Ovary (tissue), 9 donors: ENCODE data around the gene GLYATL3. TPM values are rescaled to one million over a fixed set of nuclear protein-coding genes. Genes with fewer than 3 reads are reported as not detected.

Experiments used
- DNase-seq, 5 donors: peaks; one replicate each; pipeline ENCODE4 v3.0.0-alpha.2; 2019 to 2020
- H3K27ac ChIP-seq, 2 donors: fragments of 200-600 bp; one replicate each; pipeline versions ENCODE4 v1.5.1 to v1.8.0; 2019 to 2022
- H3K27me3 ChIP-seq: fragments of 200-600 bp; one replicate; pipeline ENCODE4 v1.8.0; 2022
- H3K36me3 ChIP-seq: fragments of 200-600 bp; sonication (generic); one replicate; pipeline ENCODE4 v1.5.1; 2019
- H3K4me1 ChIP-seq: one replicate; pipeline ENCODE4 v1.8.1; 2013; ENCODE audit warnings: mild to moderate bottlenecking, moderate library complexity; ENCODE audit not compliant: insufficient read depth
- H3K4me3 ChIP-seq: fragments of 200-600 bp; sonication (generic); one replicate; pipeline ENCODE4 v1.5.1; 2017
- H3K9me3 ChIP-seq, 2 donors: fragments of 200-600 bp in 1 of 2; sonication (generic) in 1 of 2; one replicate each; pipeline versions ENCODE4 v1.5.1 to v1.8.1; 2013 to 2019; ENCODE audit warnings: mild to moderate bottlenecking in 1 of 2, moderate library complexity in 1 of 2
- EP300 ChIP-seq: sonication (generic); formaldehyde crosslinking; IDR thresholded peaks from one replicate; pipeline ENCODE4 v1.6.1; 2017; ENCODE audit warnings: antibody characterized with exemption
- POLR2A ChIP-seq: fragments of 450-650 bp; IDR thresholded peaks from one replicate; pipeline ENCODE4 v1.6.1; 2017; ENCODE audit warnings: antibody characterized with exemption, mild to moderate bottlenecking, moderate library complexity
- WGBS, 3 donors: extraction: QIAGEN DNeasy Blood & Tissue Kit in 1 of 3; methylation state at CpG; one replicate each; pipeline versions ENCODE4 v1.1.5 to v1.1.7; 2013 to 2017; 5-methylcytosine and 5-hydroxymethylcytosine counted together
- intact Hi-C, 4 donors: fragments of 100-400 bp; cut with DNase I; formaldehyde crosslinking; loops; one replicate each; pipeline versions ENCODE4 v1.11.0 to v1.15.1; 2022 to 2023
- polyA plus RNA-seq, 2 donors: library from polyadenylated mRNA; stranded (reverse); fragments of 200-250 nt in 1 of 2; fragments of 350-450 nt in 1 of 2; fragmentation: Illumina TruSeq in 1 of 2; extraction: RNeasy Lipid Tissue Mini Kit (QIAGEN cat#74804) in 1 of 2; gene quantifications; one replicate each; pipeline ENCODE4 v1.2.3, GENCODE V29; 2013 to 2014
- total RNA-seq, 7 donors: library from RNA; depleted of rRNA in 2 of 7; stranded (reverse); fragments of >200 nt in 2 of 7; fragmentation: NEBNext Ultra II Directional in 3 of 7; extraction: Animal tissue kit (Norgen Biotek cat#: 25700) in 3 of 7; gene quantifications; one replicate each; pipeline versions ENCODE4 v1.1.0 to v1.2.4, GENCODE V29; 2016 to 2023
- TF ChIP-seq, protein P1 (sequence below), 3 donors: fragments of 450-650 bp in 2 of 3; fragments of 200-600 bp in 1 of 3; IDR thresholded peaks; one replicate each; pipeline versions ENCODE4 v1.5.1 to v1.8.0; 2016 to 2022; ENCODE audit warnings: antibody characterized with exemption in 3 of 3, mild to moderate bottlenecking in 1 of 3
- donor health status: DM: no; HTN: no; CAD: no; lungs with moderate emphysema.
- donor health status: DM: no; HTN: no; CAD: no.
- donor health status: Bipolar disorder and iron deficiency.
- donor health status: DM: yes; HTN: yes; CAD: no.
- donor health status: DM: no; HTN: no; CAD: no.
- donor health status: DM: yes; HTN: yes; CAD: no.

The GLYATL3 gene
- total and polyA plus RNA-seq, 9 donors = not detected

DNA sequence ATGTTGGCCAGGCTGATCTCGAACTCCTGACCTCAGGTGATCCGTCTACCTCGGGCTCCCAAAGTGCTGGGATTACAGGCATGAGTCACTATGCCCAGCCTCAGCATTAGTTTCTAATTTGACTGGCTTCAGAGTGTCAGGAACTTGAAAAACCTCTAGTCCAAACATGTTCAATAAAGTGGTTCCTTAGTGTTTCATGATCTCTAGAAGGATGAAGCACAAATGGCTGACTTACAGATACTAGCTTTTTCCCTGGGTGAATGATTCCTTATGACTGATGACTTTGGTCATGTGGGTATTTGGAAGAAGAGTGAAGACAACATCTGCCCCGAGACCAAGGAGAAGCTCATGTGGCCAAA is 16.4 kb downstream of the GLYATL3 start:
- no peaks in the 10 kb centered on the region for H3K9me3 ChIP-seq
- intact Hi-C loops = no loop called here
- no peak overlapping the region for H3K27ac ChIP-seq
- TF ChIP-seq, protein P1, sequence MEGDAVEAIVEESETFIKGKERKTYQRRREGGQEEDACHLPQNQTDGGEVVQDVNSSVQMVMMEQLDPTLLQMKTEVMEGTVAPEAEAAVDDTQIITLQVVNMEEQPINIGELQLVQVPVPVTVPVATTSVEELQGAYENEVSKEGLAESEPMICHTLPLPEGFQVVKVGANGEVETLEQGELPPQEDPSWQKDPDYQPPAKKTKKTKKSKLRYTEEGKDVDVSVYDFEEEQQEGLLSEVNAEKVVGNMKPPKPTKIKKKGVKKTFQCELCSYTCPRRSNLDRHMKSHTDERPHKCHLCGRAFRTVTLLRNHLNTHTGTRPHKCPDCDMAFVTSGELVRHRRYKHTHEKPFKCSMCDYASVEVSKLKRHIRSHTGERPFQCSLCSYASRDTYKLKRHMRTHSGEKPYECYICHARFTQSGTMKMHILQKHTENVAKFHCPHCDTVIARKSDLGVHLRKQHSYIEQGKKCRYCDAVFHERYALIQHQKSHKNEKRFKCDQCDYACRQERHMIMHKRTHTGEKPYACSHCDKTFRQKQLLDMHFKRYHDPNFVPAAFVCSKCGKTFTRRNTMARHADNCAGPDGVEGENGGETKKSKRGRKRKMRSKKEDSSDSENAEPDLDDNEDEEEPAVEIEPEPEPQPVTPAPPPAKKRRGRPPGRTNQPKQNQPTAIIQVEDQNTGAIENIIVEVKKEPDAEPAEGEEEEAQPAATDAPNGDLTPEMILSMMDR (IDR thresholded peaks at IDR 0.05) = no peak
- TF ChIP-seq EP300 = no peak
- no peak for TF ChIP-seq POLR2A
- H3K4me3 ChIP-seq = no peak overlapping the region
- DNase-seq = no peak
- no peaks in the 10 kb centered on the region for H3K27me3 ChIP-seq
- no peaks in the 10 kb centered on the region for H3K36me3 ChIP-seq
- no peaks in the 10 kb centered on the region for H3K4me1 ChIP-seq
- WGBS, 3 donors = 81 to 90% (median 86%) methylated on average over 4 of the region's 4 CpGs

DNA sequence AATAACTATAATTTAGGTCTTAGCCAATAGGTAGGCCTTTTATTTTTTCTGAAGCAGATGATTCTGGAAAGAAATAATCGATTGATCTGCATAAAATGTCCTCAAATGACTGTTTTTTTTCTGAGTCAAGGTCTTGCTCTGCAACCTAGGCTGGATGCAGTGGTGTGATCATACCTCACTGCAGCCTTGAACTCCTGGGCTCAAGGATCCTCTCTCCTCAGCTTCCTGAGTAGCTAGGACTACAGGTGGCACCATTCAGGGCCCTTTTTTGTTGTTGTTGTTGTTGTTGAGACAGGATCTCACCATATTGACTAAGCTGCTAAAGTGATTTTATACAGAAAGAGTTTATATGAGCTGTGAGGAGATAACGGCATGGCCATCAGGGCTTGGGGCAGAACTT is 18.2 kb downstream of the GLYATL3 start:
- H3K4me3 ChIP-seq = no peak overlapping the region
- H3K4me1 ChIP-seq = no peaks in the 10 kb centered on the region
- no peaks in the 10 kb centered on the region for H3K27me3 ChIP-seq
- TF ChIP-seq EP300 = no peak
- no peak for TF ChIP-seq POLR2A
- TF ChIP-seq, protein P1 (IDR thresholded peaks at IDR 0.05) = no peak
- H3K36me3 ChIP-seq = no peaks in the 10 kb centered on the region
- no peaks in the 10 kb centered on the region for H3K9me3 ChIP-seq
- H3K27ac ChIP-seq = no peak overlapping the region
- intact Hi-C loops = no loop called here
- no peak for DNase-seq
- 85 to 88% (median 85%) methylated on average over 2 of the region's 2 CpGs for WGBS, 3 donors

DNA sequence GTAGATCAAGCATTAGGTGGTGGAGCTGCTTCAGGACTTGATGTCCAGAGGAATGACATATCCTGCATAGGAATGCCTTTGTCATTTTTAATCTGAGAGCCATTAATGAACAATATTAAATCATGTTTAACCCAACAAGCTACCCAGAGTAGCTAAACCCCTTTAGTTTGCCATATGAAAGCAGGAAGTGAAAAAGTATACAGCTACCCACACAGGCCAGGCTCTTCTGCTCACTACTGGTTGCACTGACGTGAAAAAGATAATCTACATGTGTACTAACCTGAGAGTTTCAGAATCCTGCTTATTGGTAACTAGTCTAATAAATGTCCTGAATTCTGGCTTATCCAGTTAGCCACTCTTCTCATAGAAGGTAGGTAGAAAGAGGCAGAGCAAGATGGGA is 19.9 kb downstream of the GLYATL3 start:
- no peak for DNase-seq
- Histone ChIP-seq H3K9me3 (no peaks in the 10 kb centered on the region), H3K4me3 (no peak overlapping the region), H3K27me3 (no peaks in the 10 kb centered on the region), H3K27ac (no peak overlapping the region), H3K36me3 (no peaks in the 10 kb centered on the region), H3K4me1 (no peaks in the 10 kb centered on the region)
- intact Hi-C loops = no loop called here
- TF ChIP-seq EP300 (no peak), POLR2A (no peak)
- TF ChIP-seq, protein P1 (IDR thresholded peaks at IDR 0.05) = no peak
- WGBS, 3 donors = 67 to 85% (median 82%) methylated on average over 1 of the region's 1 CpG

DNA sequence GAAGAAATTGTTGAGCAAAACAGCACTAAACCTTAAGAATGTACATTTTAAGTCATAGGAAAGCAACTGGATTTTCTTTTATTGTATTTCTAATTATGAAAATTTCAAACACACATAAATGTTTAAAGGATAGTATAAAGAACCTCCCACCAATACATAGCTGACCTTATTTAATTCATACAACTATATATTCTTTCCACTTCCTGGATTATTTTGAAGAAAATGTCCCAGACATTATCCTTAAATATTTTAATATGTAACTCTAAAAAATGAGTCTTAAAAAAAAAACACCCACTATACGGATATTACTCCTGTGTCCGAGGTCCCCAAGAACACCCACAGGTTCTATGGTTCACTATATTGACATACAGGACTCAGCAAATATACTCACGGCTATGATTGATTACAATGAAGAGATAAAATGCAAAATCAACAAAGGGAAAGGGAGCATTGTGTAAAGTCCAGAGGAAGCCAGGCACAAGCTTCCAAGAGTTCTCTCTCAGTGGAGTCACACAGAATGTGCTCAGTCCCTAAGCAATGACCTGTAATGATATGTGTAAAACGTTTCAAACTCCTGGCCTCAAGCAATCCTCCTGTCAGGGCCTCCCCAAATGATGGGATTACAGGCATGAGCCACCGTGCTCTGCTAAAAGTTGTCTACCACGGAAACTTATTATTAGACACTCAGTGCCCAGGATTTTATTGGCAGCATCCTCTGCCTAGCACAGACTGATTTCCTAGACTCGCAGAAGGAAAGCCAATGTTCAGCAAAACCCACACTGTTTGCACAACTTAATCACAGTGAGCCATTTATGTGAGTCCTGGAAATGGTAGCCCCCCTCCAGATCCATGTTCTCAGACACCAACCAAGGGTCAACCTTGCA is 23.2 kb downstream of the GLYATL3 start:
- H3K36me3 ChIP-seq = no peaks in the 10 kb centered on the region
- TF ChIP-seq EP300 (no peak), POLR2A (no peak)
- TF ChIP-seq, protein P1 (IDR thresholded peaks at IDR 0.05) = no peak
- intact Hi-C loops = no loop called here

More for the DNA sequence above, 23.2 kb downstream of the GLYATL3 start:
- 71 to 81% (median 77%) methylated on average over 7 of the region's 7 CpGs for whole genome bisulfite sequencing, 3 donors
- Histone ChIP-seq H3K27me3 (no peaks in the 10 kb centered on the region), H3K4me1 (no peaks in the 10 kb centered on the region), H3K9me3 (no peaks in the 10 kb centered on the region), H3K27ac (no peak overlapping the region), H3K4me3 (no peak overlapping the region)
- DNase-seq = no peak
